Neural cell (in vitro differentiated cells): ENCODE results near the gene ENO4. TPM values are rescaled to one million over a fixed set of nuclear protein-coding genes. Genes with fewer than 3 reads are reported as not detected.

Experiments used
- H2AFZ ChIP-seq: fragments of 200-600, 300-800 bp; sonication (generic), shearing (Covaris generic); 2 replicates; pipeline ENCODE4 v1.6.0; 2014; ENCODE audit warnings: low read depth, mild to moderate bottlenecking, antibody characterized with exemption, low read length, moderate library complexity
- H3F3A ChIP-seq: fragments of 200-600 bp; shearing (Covaris generic); 2 replicates; pipeline ENCODE4 v1.6.1; 2016; ENCODE audit warnings: mild to moderate bottlenecking, moderate library complexity, mixed read lengths, antibody characterized with exemption, low read length; ENCODE audit not compliant: insufficient read depth, poor library complexity, severe bottlenecking
- H3K27ac ChIP-seq: fragments of 200-600, 300-800 bp; sonication (generic), shearing (Covaris generic); 2 replicates; pipeline ENCODE4 v1.5.1; 2014; ENCODE audit warnings: mild to moderate bottlenecking, low read length, moderate library complexity
- H3K27me3 ChIP-seq: fragments of 300-800, 200-600 bp; sonication (generic), shearing (Covaris generic); 2 replicates; pipeline ENCODE4 v1.6.0; 2014; ENCODE audit warnings: mild to moderate bottlenecking, low read depth, low read length, moderate library complexity; ENCODE audit not compliant: insufficient read depth
- H3K36me3 ChIP-seq: fragments of 300-800, 200-600 bp; sonication (generic), shearing (Covaris generic); 2 replicates; pipeline ENCODE4 v1.5.1; 2014; ENCODE audit warnings: mild to moderate bottlenecking, antibody characterized with exemption, low read length, moderate library complexity; ENCODE audit not compliant: insufficient read depth
- H3K4me2 ChIP-seq: fragments of 300-800, 200-600 bp; sonication (generic), shearing (Covaris generic); 2 replicates; pipeline ENCODE4 v1.6.0; 2014; ENCODE audit warnings: mild to moderate bottlenecking, low read length
- H3K4me3 ChIP-seq: fragments of 300-800, 200-600 bp; sonication (generic), shearing (Covaris generic); 2 replicates; pipeline ENCODE4 v1.5.1; 2014; ENCODE audit warnings: mild to moderate bottlenecking, low read length, moderate library complexity
- H3K79me2 ChIP-seq: fragments of 200-600 bp; shearing (Covaris generic); replicated peaks from 2 replicates; pipeline ENCODE4 v1.6.0; 2014; ENCODE audit warnings: mild to moderate bottlenecking, low read length, moderate library complexity; ENCODE audit not compliant: insufficient read depth
- H3K9ac ChIP-seq: fragments of 300-800, 200-600 bp; sonication (generic), shearing (Covaris generic); 2 replicates; pipeline ENCODE4 v1.6.1; 2016; ENCODE audit warnings: mild to moderate bottlenecking, low read length, mixed read lengths
- H3K9me2 ChIP-seq: fragments of 200-600 bp; shearing (Covaris generic); 2 replicates; pipeline ENCODE4 v1.6.1; 2016; ENCODE audit warnings: mild to moderate bottlenecking, low read length, mixed read lengths; ENCODE audit not compliant: insufficient read depth
- H3K9me3 ChIP-seq: fragments of 200-600, 300-800 bp; sonication (generic), shearing (Covaris generic); 2 replicates; pipeline ENCODE4 v1.6.1; 2016; ENCODE audit warnings: mild to moderate bottlenecking, mixed run types, low read length, moderate library complexity, mixed read lengths
- H4K20me1 ChIP-seq: fragments of 200-600 bp; shearing (Covaris generic); 2 replicates; pipeline ENCODE4 v1.6.1; 2016; ENCODE audit warnings: mild to moderate bottlenecking, mixed run types; ENCODE audit not compliant: insufficient read depth
- EP300 ChIP-seq: fragments of 450-650 bp; conservative IDR thresholded peaks from 2 replicates; pipeline ENCODE4 v1.6.1; 2014; ENCODE audit warnings: antibody characterized with exemption, mild to moderate bottlenecking, moderate library complexity; ENCODE audit not compliant: poor library complexity, severe bottlenecking
- RAD21 ChIP-seq: fragments of 450-650 bp; conservative IDR thresholded peaks from 2 replicates; pipeline ENCODE4 v1.6.1; 2014; ENCODE audit warnings: antibody characterized with exemption, mild to moderate bottlenecking, moderate library complexity
- SMC3 ChIP-seq: fragments of 450-650 bp; conservative IDR thresholded peaks from 2 replicates; pipeline ENCODE4 v1.6.1; 2014; ENCODE audit warnings: antibody characterized with exemption, mild to moderate bottlenecking, moderate library complexity; ENCODE audit not compliant: poor library complexity
- TAF1 ChIP-seq: IDR thresholded peaks from 2 replicates; pipeline ENCODE4 v1.6.1; 2012; ENCODE audit warnings: low read depth
- polyA plus RNA-seq: library from polyadenylated mRNA; depleted of rRNA; stranded (reverse); fragments of >200 nt; gene quantifications from 2 replicates; pipeline ENCODE4 v1.2.3, GENCODE V29; 2014
- TF ChIP-seq, protein P1 (sequence below): fragments of 450-650 bp; IDR thresholded peaks from 2 replicates; pipeline ENCODE4 v1.5.1; 2014; ENCODE audit warnings: antibody characterized with exemption, mild to moderate bottlenecking, moderate library complexity; ENCODE audit not compliant: poor library complexity, severe bottlenecking
- TF ChIP-seq, protein P2 (sequence below): IDR thresholded peaks from 2 replicates; pipeline ENCODE4 v1.6.1; 2012; ENCODE audit warnings: borderline replicate concordance

ENO4 gene
- polyA plus RNA-seq, 1 donor from 2014 or later, result 0.51 TPM

DNA sequence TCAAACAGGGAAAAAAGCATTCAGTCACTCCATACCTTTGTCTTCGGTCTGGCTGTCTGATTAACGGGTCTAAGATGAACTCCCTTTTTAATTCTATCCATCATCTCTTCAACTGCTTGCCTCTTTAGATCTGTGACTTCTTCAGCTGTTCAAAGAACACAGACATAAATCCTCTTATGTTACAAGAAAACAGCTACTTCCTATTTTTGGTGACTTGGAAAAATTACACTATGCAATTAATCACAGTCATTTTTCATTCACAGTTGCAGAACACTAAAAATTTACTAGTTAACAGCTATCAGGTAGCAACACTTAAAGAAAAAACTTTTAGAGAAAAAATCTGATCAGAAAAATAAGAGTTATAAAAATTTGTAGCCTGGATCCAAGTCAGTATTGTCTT is 66.0 kb downstream of the ENO4 start:
- Histone ChIP-seq H3F3A (no peaks in the 10 kb centered on the region), H3K4me2 (no peak overlapping the region), H3K36me3 (peaks cover 6% of the 10 kb centered on the region), H3K4me3 (no peak overlapping the region), H2AFZ (no peak overlapping the region), H3K9me3 (no peaks in the 10 kb centered on the region), H3K9me2 (no peaks in the 10 kb centered on the region), H3K27me3 (no peaks in the 10 kb centered on the region), H3K9ac (no peak overlapping the region), H4K20me1 (no peaks in the 10 kb centered on the region), H3K79me2 (no peaks in the 10 kb centered on the region), H3K27ac (no peak overlapping the region)
- TF ChIP-seq, protein P1, sequence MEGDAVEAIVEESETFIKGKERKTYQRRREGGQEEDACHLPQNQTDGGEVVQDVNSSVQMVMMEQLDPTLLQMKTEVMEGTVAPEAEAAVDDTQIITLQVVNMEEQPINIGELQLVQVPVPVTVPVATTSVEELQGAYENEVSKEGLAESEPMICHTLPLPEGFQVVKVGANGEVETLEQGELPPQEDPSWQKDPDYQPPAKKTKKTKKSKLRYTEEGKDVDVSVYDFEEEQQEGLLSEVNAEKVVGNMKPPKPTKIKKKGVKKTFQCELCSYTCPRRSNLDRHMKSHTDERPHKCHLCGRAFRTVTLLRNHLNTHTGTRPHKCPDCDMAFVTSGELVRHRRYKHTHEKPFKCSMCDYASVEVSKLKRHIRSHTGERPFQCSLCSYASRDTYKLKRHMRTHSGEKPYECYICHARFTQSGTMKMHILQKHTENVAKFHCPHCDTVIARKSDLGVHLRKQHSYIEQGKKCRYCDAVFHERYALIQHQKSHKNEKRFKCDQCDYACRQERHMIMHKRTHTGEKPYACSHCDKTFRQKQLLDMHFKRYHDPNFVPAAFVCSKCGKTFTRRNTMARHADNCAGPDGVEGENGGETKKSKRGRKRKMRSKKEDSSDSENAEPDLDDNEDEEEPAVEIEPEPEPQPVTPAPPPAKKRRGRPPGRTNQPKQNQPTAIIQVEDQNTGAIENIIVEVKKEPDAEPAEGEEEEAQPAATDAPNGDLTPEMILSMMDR, result no peak

DNA sequence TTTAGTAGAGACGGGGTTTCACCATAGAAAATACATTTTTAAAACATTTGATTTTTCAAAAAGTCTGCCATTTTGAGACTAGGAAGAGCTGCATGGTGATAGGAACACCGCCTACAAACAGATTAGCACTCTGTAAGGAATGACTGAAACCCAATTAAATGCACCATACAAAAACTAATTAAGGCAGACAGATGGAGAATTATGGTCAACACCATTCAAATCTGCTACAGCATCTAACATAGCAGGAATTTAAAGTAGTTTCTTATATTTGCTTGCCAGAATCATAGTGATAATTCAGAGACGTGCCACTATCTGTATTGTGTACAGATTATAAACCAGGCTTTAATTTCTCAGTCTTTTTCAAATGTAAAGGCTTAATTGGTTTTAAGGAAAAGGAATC is 68.2 kb downstream of the ENO4 start:
- no peaks in the 10 kb centered on the region for H3K79me2 ChIP-seq
- H3F3A ChIP-seq, result no peaks in the 10 kb centered on the region
- no peaks in the 10 kb centered on the region for H4K20me1 ChIP-seq
- TF ChIP-seq, protein P1, result no peak
- TF ChIP-seq TAF1, result no peak
- H3K27me3 ChIP-seq, result no peaks in the 10 kb centered on the region
- no peaks in the 10 kb centered on the region for H3K9me2 ChIP-seq
- no peak overlapping the region for H2AFZ ChIP-seq
- no peak overlapping the region for H3K9ac ChIP-seq
- no peak overlapping the region for H3K27ac ChIP-seq
- H3K4me2 ChIP-seq, result no peak overlapping the region
- peaks cover 11% of the 10 kb centered on the region for H3K36me3 ChIP-seq
- H3K4me3 ChIP-seq, result no peak overlapping the region
- H3K9me3 ChIP-seq, result no peaks in the 10 kb centered on the region

DNA sequence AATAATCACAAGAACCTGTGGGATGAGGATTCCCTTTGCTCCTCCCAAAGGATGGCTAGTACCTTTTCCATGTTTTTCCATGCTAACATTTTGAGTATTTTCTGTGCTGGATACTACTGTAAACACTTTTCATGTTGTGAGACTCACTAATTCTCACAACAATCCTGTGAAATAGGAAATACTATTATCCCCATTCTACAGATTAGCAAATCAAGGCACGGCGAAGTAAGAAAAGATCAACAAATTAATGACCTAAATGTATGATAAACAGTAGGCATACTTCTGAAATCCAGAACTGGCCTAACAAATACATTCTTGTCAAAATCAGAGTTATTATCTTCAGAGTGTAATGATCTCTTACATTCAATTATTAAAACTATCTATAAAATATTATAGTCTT is 69.3 kb downstream of the ENO4 start:
- TF ChIP-seq SMC3 (no peak), EP300 (no peak), RAD21 (no peak)
- TF ChIP-seq, protein P1, result no peak
- TF ChIP-seq, protein P2, sequence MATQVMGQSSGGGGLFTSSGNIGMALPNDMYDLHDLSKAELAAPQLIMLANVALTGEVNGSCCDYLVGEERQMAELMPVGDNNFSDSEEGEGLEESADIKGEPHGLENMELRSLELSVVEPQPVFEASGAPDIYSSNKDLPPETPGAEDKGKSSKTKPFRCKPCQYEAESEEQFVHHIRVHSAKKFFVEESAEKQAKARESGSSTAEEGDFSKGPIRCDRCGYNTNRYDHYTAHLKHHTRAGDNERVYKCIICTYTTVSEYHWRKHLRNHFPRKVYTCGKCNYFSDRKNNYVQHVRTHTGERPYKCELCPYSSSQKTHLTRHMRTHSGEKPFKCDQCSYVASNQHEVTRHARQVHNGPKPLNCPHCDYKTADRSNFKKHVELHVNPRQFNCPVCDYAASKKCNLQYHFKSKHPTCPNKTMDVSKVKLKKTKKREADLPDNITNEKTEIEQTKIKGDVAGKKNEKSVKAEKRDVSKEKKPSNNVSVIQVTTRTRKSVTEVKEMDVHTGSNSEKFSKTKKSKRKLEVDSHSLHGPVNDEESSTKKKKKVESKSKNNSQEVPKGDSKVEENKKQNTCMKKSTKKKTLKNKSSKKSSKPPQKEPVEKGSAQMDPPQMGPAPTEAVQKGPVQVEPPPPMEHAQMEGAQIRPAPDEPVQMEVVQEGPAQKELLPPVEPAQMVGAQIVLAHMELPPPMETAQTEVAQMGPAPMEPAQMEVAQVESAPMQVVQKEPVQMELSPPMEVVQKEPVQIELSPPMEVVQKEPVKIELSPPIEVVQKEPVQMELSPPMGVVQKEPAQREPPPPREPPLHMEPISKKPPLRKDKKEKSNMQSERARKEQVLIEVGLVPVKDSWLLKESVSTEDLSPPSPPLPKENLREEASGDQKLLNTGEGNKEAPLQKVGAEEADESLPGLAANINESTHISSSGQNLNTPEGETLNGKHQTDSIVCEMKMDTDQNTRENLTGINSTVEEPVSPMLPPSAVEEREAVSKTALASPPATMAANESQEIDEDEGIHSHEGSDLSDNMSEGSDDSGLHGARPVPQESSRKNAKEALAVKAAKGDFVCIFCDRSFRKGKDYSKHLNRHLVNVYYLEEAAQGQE, result no peak
- Histone ChIP-seq H3K36me3 (peaks cover 7% of the 10 kb centered on the region), H3K4me2 (no peak overlapping the region), H2AFZ (no peak overlapping the region), H3K4me3 (no peak overlapping the region), H3K9me3 (no peaks in the 10 kb centered on the region), H3K27ac (no peak overlapping the region), H4K20me1 (no peaks in the 10 kb centered on the region), H3F3A (no peaks in the 10 kb centered on the region), H3K27me3 (no peaks in the 10 kb centered on the region), H3K79me2 (no peaks in the 10 kb centered on the region), H3K9me2 (no peaks in the 10 kb centered on the region), H3K9ac (no peak overlapping the region)
